Thyroid gland (tissue), 4 donors: ENCODE results near the gene NDUFS7.

Experiments
- POLR2A ChIP-seq, 2 donors: fragments of 450-650 bp; IDR thresholded peaks; one replicate each; pipeline ENCODE4 v1.6.1; 2017; ENCODE audit warnings: antibody characterized with exemption in 2 of 2, mild to moderate bottlenecking in 2 of 2, moderate library complexity in 1 of 2
- TF ChIP-seq, protein P1 (sequence below), 6 experiments: fragments of 200-600 bp in 3 of 6; fragments of 450-650 bp in 3 of 6; sonication (generic) in 3 of 6; IDR thresholded peaks; one replicate each; pipeline ENCODE4 v1.5.1; 2016 to 2019; ENCODE audit warnings: antibody characterized with exemption in 6 of 6, mild to moderate bottlenecking in 2 of 6, inconsistent platforms in 1 of 6, moderate library complexity in 1 of 6

DNA sequence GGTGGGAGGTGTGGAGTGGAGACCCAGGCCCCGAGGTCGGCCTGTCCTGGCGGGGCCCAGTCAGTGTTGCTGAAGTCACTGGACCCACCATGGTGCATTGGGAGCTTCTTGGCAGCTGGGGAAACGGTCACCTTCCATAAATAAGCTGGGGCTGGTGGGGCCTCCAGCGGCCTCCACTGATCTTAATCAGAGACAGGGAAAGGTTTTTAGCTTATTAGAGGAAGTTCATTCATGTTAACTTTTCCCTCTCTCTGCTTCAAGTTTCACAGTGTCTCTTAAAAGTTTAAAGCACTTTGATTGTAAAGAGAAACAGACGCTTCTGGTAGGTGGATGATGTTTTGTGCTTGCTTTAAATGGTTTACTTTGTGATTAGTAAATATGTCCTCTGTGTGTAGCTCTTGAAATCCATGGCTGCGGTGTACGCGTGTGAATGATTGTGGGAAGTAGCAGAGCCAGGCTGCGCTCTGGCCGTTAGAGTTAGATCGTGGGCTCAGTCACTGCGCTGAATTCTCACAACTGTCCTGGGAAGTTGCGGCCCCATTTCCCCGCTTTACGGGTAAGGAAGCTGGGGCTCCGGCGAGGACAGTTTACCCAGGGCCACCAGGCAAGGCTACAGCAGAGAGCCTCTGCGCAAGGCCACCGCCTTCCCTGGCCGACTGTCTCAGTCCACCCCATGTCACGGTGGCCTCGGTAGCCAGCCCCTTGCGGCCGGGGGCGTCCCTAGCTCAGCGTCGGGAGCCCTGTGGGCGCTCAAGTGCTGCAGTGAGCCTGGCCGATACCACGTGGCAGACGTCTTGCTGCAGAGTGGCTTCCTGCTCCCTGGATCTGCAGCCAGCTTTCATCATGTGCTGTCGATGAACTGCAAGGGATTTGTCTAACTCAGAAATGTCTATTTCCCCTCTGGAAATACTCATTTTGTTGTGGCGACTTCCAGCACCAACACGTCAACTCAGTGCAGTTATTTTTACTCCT is 16.5 kb upstream of the NDUFS7 start:
- TF ChIP-seq, protein P1, sequence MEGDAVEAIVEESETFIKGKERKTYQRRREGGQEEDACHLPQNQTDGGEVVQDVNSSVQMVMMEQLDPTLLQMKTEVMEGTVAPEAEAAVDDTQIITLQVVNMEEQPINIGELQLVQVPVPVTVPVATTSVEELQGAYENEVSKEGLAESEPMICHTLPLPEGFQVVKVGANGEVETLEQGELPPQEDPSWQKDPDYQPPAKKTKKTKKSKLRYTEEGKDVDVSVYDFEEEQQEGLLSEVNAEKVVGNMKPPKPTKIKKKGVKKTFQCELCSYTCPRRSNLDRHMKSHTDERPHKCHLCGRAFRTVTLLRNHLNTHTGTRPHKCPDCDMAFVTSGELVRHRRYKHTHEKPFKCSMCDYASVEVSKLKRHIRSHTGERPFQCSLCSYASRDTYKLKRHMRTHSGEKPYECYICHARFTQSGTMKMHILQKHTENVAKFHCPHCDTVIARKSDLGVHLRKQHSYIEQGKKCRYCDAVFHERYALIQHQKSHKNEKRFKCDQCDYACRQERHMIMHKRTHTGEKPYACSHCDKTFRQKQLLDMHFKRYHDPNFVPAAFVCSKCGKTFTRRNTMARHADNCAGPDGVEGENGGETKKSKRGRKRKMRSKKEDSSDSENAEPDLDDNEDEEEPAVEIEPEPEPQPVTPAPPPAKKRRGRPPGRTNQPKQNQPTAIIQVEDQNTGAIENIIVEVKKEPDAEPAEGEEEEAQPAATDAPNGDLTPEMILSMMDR (IDR thresholded peaks at IDR 0.05), result no peak
- no peak for TF ChIP-seq POLR2A (IDR thresholded peaks at IDR 0.05)
